ENCODE results near the gene GTF2F2.

Gene GTF2F2

DNA sequence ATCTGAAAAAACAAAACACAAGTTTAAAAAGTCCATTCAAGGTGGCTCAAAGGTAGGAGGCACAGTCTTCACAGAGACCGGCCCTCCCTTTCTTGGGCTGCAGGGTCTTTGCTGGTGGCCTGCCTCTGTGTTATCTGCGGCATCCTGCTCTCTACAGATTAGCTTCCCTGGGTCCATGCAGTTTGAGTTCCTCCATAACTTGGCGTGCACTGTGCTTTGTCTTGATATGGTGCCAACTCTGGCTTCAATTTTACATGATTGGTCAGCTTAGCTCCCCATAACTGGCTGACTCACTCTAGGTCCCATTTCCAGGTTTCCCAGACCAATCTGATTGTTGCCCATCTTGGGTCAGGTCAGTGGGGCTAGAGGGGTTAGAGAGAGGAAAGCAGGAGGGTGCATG lies 178.9 kb downstream of the GTF2F2 start:
- H3K4me3 ChIP-seq (ENCODE audit: low read length) = no peak overlapping the region
- TF ChIP-seq, protein P1, sequence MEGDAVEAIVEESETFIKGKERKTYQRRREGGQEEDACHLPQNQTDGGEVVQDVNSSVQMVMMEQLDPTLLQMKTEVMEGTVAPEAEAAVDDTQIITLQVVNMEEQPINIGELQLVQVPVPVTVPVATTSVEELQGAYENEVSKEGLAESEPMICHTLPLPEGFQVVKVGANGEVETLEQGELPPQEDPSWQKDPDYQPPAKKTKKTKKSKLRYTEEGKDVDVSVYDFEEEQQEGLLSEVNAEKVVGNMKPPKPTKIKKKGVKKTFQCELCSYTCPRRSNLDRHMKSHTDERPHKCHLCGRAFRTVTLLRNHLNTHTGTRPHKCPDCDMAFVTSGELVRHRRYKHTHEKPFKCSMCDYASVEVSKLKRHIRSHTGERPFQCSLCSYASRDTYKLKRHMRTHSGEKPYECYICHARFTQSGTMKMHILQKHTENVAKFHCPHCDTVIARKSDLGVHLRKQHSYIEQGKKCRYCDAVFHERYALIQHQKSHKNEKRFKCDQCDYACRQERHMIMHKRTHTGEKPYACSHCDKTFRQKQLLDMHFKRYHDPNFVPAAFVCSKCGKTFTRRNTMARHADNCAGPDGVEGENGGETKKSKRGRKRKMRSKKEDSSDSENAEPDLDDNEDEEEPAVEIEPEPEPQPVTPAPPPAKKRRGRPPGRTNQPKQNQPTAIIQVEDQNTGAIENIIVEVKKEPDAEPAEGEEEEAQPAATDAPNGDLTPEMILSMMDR (conservative IDR thresholded peaks at IDR 0.05; ENCODE audit: low read depth, low read length) = no peak
- DNase-seq (ENCODE audit: low read depth) = no peak

DNA sequence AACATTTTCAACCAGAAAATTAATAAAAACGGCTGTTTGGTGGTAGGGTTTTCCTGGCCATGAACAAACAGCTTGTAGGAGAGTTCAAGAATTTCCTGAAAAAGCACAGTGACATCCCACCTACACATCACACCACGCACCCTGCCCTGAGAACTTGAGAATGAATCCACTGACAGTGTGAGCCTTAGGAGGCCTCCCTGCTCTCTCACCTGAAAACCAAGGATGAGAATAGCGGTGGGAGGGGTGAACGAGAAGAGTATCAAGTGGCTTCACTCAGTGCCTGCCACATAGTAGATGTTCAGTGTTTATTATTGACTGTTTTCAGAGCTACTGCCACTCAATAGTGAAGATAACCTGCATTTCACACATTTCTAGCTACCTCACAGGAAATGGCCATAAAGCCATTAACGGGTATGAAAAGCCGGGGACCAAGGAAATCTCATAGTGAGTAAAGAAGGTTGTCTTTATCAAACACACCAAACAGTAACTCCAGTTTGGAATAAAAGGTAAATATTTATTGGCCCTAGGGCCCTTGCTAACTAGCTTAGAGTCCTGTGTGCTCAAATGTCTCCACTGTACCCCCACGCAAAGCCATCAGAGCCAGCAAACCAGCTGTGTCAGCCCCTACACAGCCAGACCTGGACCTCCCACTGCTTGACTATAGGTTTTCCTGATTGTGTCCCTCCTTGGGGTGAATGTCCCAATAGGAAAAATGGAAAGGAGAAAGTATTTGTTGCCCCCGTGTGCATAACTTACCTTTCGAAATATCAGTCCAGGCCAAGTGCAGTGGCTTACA lies 180.1 kb downstream of the GTF2F2 start:
- DNase-seq (ENCODE audit: low read depth) = no peak
- TF ChIP-seq, protein P1 (conservative IDR thresholded peaks at IDR 0.05; ENCODE audit: low read depth, low read length) = no peak
- no peak overlapping the region for H3K4me3 ChIP-seq (ENCODE audit: low read length)

DNA sequence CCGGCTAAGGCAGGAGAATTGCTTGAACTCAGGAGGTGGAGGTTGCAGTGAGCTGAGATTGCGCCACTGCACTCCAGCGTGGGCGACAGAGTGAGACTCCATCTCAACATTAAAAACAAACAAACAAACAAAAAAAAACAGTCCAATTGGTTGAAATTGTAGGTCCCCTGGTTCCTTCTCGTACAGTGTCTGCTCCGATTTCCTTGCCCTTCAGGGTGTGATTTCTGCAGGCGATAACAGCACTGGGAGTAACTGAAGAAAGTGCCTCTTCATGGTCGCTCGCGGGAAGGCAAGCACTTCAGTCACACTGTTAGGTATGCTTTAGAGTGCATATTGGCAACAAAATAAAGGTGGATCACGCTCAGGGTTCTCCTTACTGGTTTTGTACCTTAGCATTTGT lies 181.0 kb downstream of the GTF2F2 start:
- TF ChIP-seq, protein P1 (conservative IDR thresholded peaks at IDR 0.05; ENCODE audit: low read depth, low read length) = no peak
- no peak for DNase-seq (ENCODE audit: low read depth)
- no peak overlapping the region for H3K4me3 ChIP-seq (ENCODE audit: low read length)

DNA sequence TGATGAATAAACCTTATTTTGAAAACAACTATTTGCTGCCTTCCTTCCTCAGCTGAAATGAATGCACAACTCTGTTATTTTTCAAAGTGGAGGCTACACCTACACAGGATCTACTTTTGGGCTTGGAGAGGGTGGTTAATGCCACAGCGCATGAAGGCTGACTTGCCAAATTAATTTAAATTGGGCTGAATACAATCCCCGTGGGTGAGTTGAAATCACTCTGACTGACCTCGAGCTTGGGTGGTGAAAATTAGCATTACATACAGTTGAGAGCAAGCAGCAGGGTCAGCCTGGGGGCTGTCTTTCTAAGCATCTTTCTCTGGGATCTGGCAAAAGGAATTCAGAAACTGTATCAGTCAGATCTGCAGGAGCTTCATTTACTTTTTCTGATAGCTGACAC lies 182.2 kb downstream of the GTF2F2 start:
- H3K4me3 ChIP-seq (ENCODE audit: low read length) = no peak overlapping the region
- no peak for DNase-seq (ENCODE audit: low read depth)
- TF ChIP-seq, protein P1 (conservative IDR thresholded peaks at IDR 0.05; ENCODE audit: low read depth, low read length) = no peak

DNA sequence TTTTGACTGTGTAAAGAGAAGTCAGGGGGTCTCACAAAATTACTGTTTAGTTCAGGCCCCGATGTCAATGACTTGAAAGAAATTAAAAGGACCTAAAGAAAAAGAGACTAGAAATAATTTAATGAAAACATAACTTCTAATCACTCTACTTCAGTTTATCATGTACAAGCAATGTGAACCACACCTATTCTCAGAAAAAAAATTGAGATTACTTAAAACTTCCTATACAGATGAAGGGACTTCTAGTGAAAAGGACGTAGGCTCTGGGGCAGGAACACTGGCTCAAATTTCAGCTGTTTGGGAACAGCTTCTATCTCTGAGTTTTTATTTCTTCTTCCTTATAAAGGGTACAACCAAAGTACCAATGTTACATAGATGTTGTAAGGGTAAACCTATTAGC lies 182.7 kb downstream of the GTF2F2 start:
- TF ChIP-seq, protein P1 (conservative IDR thresholded peaks at IDR 0.05; ENCODE audit: low read depth, low read length) = no peak
- DNase-seq (ENCODE audit: low read depth) = no peak
- H3K4me3 ChIP-seq (ENCODE audit: low read length) = no peak overlapping the region

DNA sequence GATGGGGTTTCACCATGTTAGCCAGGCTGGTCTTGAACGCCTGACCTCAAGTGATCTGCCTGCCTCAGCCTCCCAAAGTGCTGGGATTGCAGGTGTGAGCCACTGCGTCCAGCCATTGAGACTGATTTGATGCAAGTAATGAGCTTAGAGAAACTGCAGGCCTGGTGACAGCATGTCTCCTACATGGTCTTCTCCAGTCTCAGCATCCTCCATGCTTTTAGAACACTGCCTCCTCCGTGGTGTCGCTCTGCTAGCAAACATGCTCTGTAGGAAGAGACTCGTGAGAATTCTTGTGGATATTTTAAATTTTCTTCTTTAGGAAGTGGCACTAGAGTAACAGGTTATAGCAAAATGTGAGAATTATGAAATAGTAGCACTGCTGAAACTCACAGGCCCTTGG lies 183.6 kb downstream of the GTF2F2 start:
- no peak overlapping the region for H3K4me3 ChIP-seq (ENCODE audit: low read length)
- TF ChIP-seq, protein P1 (conservative IDR thresholded peaks at IDR 0.05; ENCODE audit: low read depth, low read length) = no peak
- DNase-seq (ENCODE audit: low read depth) = no peak

DNA sequence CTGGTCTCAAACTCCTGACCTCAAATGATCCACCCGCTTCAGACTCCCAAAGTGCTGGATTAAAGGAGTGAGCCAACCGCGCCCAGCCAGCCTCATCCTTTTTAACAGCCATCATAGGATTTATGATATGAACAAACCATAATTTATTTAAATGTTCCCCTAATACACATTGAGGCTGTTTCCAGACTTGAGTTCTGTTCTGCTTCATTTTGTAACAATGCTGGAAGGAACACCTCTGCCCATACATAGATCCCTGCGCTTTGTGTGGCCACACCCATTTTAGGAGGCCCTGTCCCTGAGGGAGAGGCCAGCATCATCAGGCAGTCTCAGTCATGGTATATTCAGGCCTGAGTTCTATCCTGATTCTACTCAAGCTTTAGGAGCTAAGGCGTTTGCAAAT lies 184.8 kb downstream of the GTF2F2 start:
- no peak overlapping the region for H3K4me3 ChIP-seq (ENCODE audit: low read length)
- DNase-seq (ENCODE audit: low read depth) = no peak
- TF ChIP-seq, protein P1 (conservative IDR thresholded peaks at IDR 0.05; ENCODE audit: low read depth, low read length) = no peak

Measured in retinal pigment epithelial cell (primary cell).